Activated T-helper 17 cell treated with anti-CD3 and anti-CD28 coated beads, Interleukin-2, amount 50 U/mL, for 72 hours (primary cell): ENCODE results near the gene HAPSTR1. TPM values are rescaled to one million over a fixed set of nuclear protein-coding genes. Genes with fewer than 3 reads are reported as not detected.
A peak's percentile ranks its signal among the peaks of the same experiment; 100 is the strongest.
"Not testable (repeated sequence)": the region's sequence is repeated elsewhere in the genome, so short reads cannot be mapped to it uniquely, and the experiment has no call there.

Experiments
- ATAC-seq: fragments of 150-1000 bp; cut with Tn5 transposase; replicated peaks from 2 replicates; pipeline ENCODE4 v1.10.0; 2021; ENCODE audit warnings: mild to moderate bottlenecking, moderate library complexity
- H3K27ac Mint-ChIP-seq: one replicate; pipeline ENCODE4 v1.8.0; 2022; ENCODE audit warnings: mixed read lengths
- H3K27me3 Mint-ChIP-seq: one replicate; pipeline ENCODE4 v1.8.0; 2022; ENCODE audit warnings: mixed read lengths
- H3K36me3 Mint-ChIP-seq: one replicate; pipeline ENCODE4 v1.8.0; 2022; ENCODE audit warnings: low read depth, mild to moderate bottlenecking, mixed read lengths
- H3K4me1 Mint-ChIP-seq: one replicate; pipeline ENCODE4 v1.8.0; 2022; ENCODE audit warnings: mixed read lengths
- H3K4me3 Mint-ChIP-seq: one replicate; pipeline ENCODE4 v1.8.0; 2022; ENCODE audit warnings: mild to moderate bottlenecking, mixed read lengths
- H3K9me3 Mint-ChIP-seq: one replicate; pipeline ENCODE4 v1.8.0; 2022; ENCODE audit warnings: mixed read lengths
- total RNA-seq, 2 donors: library from RNA; stranded (reverse); gene quantifications; one replicate each; pipeline ENCODE4 v1.2.3, GENCODE V29; 2022

HAPSTR1 gene
- total RNA-seq, 2 donors from 2014 or later = 46.1 to 58.1 TPM

- Mint-ChIP-seq H3K4me1 (peaks cover 2% of the 10 kb centered on the region), H3K9me3 (no peaks in the 10 kb centered on the region), H3K27me3 (peaks cover 4% of the 10 kb centered on the region), H3K36me3 (no peaks in the 10 kb centered on the region), H3K4me3 (no peak overlapping the region), H3K27ac (no peak overlapping the region)
- ATAC-seq = no peak
These were observed 35.4 kb upstream of the HAPSTR1 start for GRCh38 chr16:9056061-9056460.

DNA sequence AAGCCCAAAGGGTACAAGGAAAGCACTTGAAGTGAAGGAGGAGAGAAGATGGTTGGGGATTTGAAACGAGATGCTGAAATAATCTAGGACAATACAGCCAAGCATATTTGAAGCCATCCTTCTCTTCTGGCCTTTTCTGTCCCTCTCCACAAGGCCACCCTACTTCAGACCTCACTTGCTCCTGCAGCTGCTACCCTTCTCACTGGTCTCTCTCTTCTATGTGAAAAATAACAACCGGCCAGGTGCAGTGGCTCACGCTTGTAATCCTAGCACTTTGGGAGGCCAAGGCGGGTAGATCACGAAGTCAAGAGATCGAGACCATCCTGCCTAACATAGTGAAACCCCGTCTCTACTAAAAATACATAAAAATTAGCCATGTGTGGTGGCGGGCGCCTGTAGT, 33.2 kb upstream of the HAPSTR1 start:
- Mint-ChIP-seq H3K36me3 (no peaks in the 10 kb centered on the region), H3K4me3 (no peak overlapping the region), H3K4me1 (peaks cover 8% of the 10 kb centered on the region)

DNA sequence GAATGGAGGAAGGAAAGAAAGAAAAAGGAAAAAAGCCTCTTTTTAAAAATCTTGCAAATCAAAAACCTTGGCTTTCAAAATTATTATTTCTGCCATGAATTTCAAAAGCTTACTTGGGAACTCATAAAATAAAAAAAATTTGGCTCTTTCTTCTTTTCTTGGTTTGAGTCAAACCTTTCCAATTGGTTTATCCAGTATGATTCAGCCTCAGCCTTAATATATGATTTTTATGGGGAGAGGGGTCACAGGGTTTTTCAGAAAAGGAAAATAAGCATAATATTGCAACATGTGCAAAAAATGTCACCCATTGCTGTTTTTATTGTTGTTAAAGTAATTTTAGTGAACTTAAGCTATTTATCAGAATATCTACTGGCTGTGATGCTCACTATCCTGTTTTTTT, 31.2 kb upstream of the HAPSTR1 start:
- Mint-ChIP-seq H3K27ac (no peak overlapping the region), H3K4me3 (no peak overlapping the region), H3K9me3 (no peaks in the 10 kb centered on the region), H3K36me3 (no peaks in the 10 kb centered on the region), H3K4me1 (peaks cover 8% of the 10 kb centered on the region), H3K27me3 (no peaks in the 10 kb centered on the region)
- ATAC-seq = no peak

More for the DNA sequence above, 33.2 kb upstream of the HAPSTR1 start:
- no peaks in the 10 kb centered on the region for H3K9me3 Mint-ChIP-seq
- peaks cover 4% of the 10 kb centered on the region for H3K27me3 Mint-ChIP-seq
- H3K27ac Mint-ChIP-seq = no peak overlapping the region
- no peak for ATAC-seq

DNA sequence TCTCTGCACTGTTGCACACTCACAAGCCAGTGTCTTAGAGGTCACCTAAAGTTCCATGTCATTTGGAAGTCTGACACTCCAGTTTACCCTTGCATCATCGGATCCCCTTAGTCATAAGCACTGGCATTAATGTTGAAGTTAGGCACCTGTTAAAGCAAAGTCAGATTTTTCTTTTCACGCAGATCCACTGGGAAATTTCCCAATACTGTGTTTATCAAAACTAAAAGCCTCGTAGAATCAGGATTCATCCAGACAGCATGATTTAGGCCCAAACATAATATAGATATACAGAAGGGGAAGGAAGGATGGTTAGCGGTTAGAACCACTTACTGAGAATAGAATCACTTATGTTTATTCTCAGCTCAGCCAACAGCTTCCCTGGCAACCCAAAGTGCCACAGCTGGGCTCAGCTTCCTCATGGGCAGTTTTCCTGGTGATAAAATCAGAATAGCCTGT, 30.1 kb upstream of the HAPSTR1 start:
- no peaks in the 10 kb centered on the region for H3K9me3 Mint-ChIP-seq
- no peak overlapping the region for H3K4me3 Mint-ChIP-seq
- no peak for ATAC-seq
- no peaks in the 10 kb centered on the region for H3K36me3 Mint-ChIP-seq
- no peaks in the 10 kb centered on the region for H3K27me3 Mint-ChIP-seq
- peaks cover 8% of the 10 kb centered on the region for H3K4me1 Mint-ChIP-seq
- peak overlapping the region; percentile 23 for H3K27ac Mint-ChIP-seq

- Mint-ChIP-seq H3K36me3 (no peaks in the 10 kb centered on the region), H3K27ac (no peak overlapping the region), H3K4me1 (peaks cover 8% of the 10 kb centered on the region), H3K9me3 (no peaks in the 10 kb centered on the region), H3K27me3 (no peaks in the 10 kb centered on the region), H3K4me3 (no peak overlapping the region)
- no peak for ATAC-seq
These were observed 29.1 kb upstream of the HAPSTR1 start for GRCh38 chr16:9062301-9062700.

DNA sequence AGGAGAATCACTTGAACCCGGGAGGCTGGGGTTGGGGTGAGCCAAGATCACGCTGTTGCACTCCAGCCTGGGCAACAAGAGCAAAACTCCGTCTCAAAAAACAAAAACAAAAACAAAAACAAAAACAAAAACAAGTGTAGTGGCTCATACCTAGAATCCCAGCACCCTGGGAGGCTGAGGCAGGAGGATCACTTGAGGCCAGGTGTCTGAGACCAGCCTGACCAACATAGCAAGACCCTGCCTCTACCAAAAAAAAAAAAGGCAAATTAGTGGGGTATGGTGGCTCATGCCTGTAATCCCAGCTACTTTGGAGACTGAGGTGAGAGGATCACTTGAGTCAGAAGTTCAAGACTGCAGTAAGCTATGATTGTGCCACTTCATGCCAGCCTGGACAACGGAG, 26.4 kb upstream of the HAPSTR1 start:
- Mint-ChIP-seq H3K36me3 (no peaks in the 10 kb centered on the region), H3K27ac (no peak overlapping the region), H3K27me3 (no peaks in the 10 kb centered on the region), H3K4me1 (peaks cover 14% of the 10 kb centered on the region), H3K9me3 (peaks cover 4% of the 10 kb centered on the region), H3K4me3 (no peak overlapping the region)
- ATAC-seq = no peak

DNA sequence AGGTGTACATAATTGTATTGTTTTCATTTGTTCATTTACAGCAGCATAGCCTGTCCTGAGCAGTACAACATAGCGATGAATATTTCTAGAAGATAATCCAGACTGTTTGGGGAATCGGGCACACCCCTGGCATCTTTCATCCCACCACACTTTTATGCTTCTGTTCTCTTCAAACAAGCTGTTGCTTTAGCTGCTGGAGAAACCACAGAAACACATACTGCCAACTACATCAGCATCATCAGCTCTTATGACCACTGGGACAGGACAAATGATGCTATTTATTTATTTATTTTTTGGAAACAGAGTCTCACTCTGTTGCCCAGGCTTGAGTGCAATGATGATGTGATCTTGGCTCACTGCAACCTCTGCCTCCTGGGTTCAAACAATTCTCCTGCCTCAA, 22.6 kb upstream of the HAPSTR1 start:
- Mint-ChIP-seq H3K27ac (peak overlapping the region; percentile 91), H3K4me1 (peaks cover 18% of the 10 kb centered on the region), H3K4me3 (peak overlapping the region; percentile 65), H3K9me3 (peaks cover 4% of the 10 kb centered on the region), H3K27me3 (no peaks in the 10 kb centered on the region), H3K36me3 (no peaks in the 10 kb centered on the region)
- ATAC-seq = no peak

DNA sequence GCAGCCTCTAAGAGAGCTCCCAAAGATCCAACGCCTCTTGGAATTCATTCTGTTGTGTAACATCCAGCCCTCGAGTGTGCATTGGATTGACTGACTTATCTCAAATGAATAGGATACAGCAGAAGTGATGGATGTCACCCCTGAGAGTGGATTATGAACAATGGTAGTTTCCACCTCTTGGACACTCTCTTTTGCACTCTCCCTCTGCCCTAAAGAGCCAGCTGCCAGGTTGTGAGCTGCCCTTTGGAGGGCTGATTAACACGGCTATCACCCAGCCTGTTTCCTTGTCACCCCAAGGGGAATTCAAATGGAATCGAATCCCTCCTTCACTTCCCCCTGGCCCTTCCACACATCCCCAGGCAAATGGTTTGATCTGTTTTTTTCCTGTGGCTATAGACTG, 21.2 kb upstream of the HAPSTR1 start:
- no peak overlapping the region for H3K27ac Mint-ChIP-seq
- no peak overlapping the region for H3K4me3 Mint-ChIP-seq
- H3K27me3 Mint-ChIP-seq = no peaks in the 10 kb centered on the region

GRCh38 chr16:9071377-9071776, 20.1 kb upstream of the HAPSTR1 start:
- Mint-ChIP-seq H3K4me3 (no peak overlapping the region), H3K27ac (no peak overlapping the region)
- ATAC-seq = no peak

More for the DNA sequence above, 21.2 kb upstream of the HAPSTR1 start:
- no peaks in the 10 kb centered on the region for H3K36me3 Mint-ChIP-seq
- no peak for ATAC-seq
- H3K4me1 Mint-ChIP-seq = peaks cover 18% of the 10 kb centered on the region
- H3K9me3 Mint-ChIP-seq = peaks cover 4% of the 10 kb centered on the region

GRCh38 chr16:9072806-9073341, 18.6 kb upstream of the HAPSTR1 start:
- H3K4me1 Mint-ChIP-seq = peaks cover 27% of the 10 kb centered on the region
- H3K9me3 Mint-ChIP-seq = peaks cover 4% of the 10 kb centered on the region
- H3K36me3 Mint-ChIP-seq = no peaks in the 10 kb centered on the region
- peak; percentile 67 for ATAC-seq
- H3K27me3 Mint-ChIP-seq = no peaks in the 10 kb centered on the region
- H3K4me3 Mint-ChIP-seq = peak overlapping the region; percentile 78
- peak overlapping the region; percentile 94 for H3K27ac Mint-ChIP-seq

More at GRCh38 chr16:9071377-9071776, 20.1 kb upstream of the HAPSTR1 start:
- H3K36me3 Mint-ChIP-seq = no peaks in the 10 kb centered on the region
- peaks cover 4% of the 10 kb centered on the region for H3K9me3 Mint-ChIP-seq
- peaks cover 18% of the 10 kb centered on the region for H3K4me1 Mint-ChIP-seq
- no peaks in the 10 kb centered on the region for H3K27me3 Mint-ChIP-seq

DNA sequence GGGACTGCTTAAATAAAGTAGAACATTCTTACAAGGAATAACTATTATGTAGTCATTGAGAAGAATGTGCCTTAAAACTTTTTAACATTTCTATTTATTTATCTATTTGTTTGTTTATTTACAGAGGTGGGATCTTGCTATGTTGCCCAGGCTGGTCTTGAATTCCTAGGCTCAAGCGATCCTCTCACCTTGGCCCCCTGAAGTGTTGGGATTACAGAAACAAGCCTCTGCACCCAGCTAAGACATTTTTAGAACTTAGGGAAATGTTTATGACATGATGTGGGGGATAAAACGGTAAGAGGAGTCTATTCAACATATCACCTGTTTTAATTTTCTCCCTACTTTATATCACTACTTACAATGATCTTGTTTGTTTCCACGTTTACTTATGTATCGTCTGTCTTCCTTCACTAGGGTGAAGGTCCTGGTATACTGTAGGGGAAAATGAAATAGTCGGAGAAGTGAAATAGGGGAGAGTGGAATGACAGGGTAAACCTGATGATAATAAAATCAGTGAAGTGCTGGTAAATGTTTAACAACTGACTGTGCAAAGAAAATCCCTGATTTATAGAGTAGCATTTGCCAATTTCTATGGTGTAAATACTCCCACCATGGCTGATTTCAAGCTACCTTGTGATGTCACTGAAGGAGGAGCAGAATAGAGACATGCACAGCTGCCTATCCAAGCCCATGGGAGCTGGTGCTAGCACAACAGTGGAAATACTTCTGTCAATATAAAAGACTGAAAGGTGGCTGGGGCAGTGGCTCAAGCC, 16.0 kb upstream of the HAPSTR1 start:
- Mint-ChIP-seq H3K27ac (no peak overlapping the region), H3K36me3 (no peaks in the 10 kb centered on the region), H3K4me1 (peaks cover 31% of the 10 kb centered on the region), H3K9me3 (peaks cover 4% of the 10 kb centered on the region), H3K4me3 (no peak overlapping the region), H3K27me3 (no peaks in the 10 kb centered on the region)
- ATAC-seq = no peak

- peak overlapping the region; percentile 63 for H3K4me3 Mint-ChIP-seq
- H3K9me3 Mint-ChIP-seq = peaks cover 4% of the 10 kb centered on the region
- no peaks in the 10 kb centered on the region for H3K36me3 Mint-ChIP-seq
- no peaks in the 10 kb centered on the region for H3K27me3 Mint-ChIP-seq
- ATAC-seq = peak; percentile 46
- peak overlapping the region; percentile 4 for H3K27ac Mint-ChIP-seq
- peaks cover 28% of the 10 kb centered on the region for H3K4me1 Mint-ChIP-seq
These were observed 14.2 kb upstream of the HAPSTR1 start for GRCh38 chr16:9077091-9077809.

DNA sequence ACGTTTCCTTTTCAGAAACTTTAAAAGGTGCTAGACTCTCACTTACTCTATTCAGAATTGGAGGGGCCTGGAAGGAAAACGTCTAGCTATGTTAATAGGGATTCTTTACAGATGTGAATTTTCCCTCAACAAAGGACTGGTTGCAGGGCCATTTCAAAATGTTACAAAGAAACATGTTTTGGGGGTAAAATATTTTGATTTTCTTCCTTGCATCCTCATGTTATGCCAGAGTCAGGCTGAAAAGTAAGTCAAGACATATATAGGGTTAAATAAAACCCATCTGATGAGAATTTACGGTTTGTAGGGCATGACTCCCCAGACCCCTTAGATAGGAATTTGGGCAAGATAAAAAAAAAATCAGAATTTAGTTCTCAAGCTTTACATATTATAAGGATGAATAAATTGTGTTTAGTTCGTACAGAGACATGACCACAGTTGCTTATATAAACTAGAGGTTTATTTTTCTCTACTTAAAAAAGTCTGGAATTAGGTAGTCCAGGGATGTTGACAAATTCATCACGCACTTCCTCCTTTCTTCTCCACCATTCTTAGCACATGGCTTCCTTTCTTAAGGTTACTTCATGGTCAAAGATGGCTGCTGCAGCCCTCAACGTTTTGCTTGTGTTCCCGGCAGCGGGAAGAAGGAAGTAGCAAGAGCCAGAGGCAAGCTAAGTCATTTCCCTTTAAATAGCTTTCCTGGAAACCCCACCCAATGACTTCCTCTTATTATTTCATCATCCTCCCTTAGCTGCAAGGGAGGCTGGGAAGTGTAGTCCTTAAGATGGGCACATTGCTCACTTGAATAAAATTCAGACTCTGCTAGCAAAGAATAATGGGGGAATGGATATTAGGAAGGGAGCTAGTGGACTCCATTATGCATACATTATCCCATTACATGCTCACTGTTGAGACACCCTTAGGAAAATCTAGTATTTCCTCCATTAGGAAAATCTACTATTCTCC, 12.7 kb upstream of the HAPSTR1 start:
- not testable (repeated sequence) for H3K36me3 Mint-ChIP-seq, H3K9me3 Mint-ChIP-seq, H3K27me3 Mint-ChIP-seq
- H3K27ac Mint-ChIP-seq = peak overlapping the region; percentile 86
- H3K4me1 Mint-ChIP-seq = peaks cover 18% of the 10 kb centered on the region
- ATAC-seq = peak; percentile 95
- peak overlapping the region; percentile 63 for H3K4me3 Mint-ChIP-seq

DNA sequence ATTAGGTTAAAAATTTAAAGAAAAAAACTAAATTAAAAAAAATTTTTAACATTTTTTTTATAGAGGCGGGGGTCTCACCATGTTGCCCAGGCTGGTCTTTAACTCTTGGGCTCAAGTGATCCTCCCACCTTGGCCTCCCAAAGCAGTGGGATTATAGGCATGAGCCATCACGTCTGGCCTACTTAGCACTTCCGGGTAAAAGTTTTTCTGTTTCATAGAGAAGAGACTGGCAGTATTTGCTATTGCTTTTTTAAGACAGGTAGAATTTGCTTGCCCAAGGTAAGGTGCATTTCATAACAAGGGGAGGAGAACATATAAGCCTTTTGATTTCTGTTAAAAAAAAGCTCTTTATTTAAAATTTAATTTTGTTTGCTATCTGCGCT, 12.0 kb upstream of the HAPSTR1 start:
- Mint-ChIP-seq H3K27ac (peak overlapping the region; percentile 86), H3K4me1 (peaks cover 18% of the 10 kb centered on the region), H3K27me3 (no peaks in the 10 kb centered on the region), H3K9me3 (peaks cover 4% of the 10 kb centered on the region), H3K36me3 (no peaks in the 10 kb centered on the region), H3K4me3 (peak overlapping the region; percentile 63)
- ATAC-seq = no peak
